Stimulated activated naive B cell treated with anti-CD40 and anti-IgM and Interleukin-4, amounts not matched to agents 10 μg/mL and 1 μg/mL and 100 μg/mL, for 72 hours (primary cell): ENCODE results near the gene ANKMY1.

Experiments used
- ATAC-seq, 2 donors: fragments of 150-1000 bp; cut with Tn5 transposase; replicated peaks; 2 replicates each; pipeline ENCODE4 v1.10.0; 2021; ENCODE audit warnings: moderate library complexity in 1 of 2
- DNase-seq: peaks from one replicate; pipeline ENCODE4 v3.0.0; 2021
- H3K27ac Mint-ChIP-seq: one replicate; pipeline ENCODE4 v1.8.0; 2022; ENCODE audit warnings: mild to moderate bottlenecking, mixed read lengths
- H3K27me3 Mint-ChIP-seq, 2 donors: one replicate each; pipeline ENCODE4 v1.8.0; 2022; ENCODE audit warnings: mixed read lengths in 2 of 2
- H3K36me3 Mint-ChIP-seq, 2 donors: one replicate each; pipeline ENCODE4 v1.8.0; 2022; ENCODE audit warnings: mixed read lengths in 2 of 2, mild to moderate bottlenecking in 1 of 2
- H3K4me1 Mint-ChIP-seq, 2 donors: one replicate each; pipeline ENCODE4 v1.8.0; 2022; ENCODE audit warnings: mixed read lengths in 2 of 2, mild to moderate bottlenecking in 1 of 2
- H3K4me3 Mint-ChIP-seq, 2 donors: one replicate each; pipeline ENCODE4 v1.8.0; 2022; ENCODE audit warnings: mild to moderate bottlenecking in 2 of 2, mixed read lengths in 2 of 2, moderate library complexity in 1 of 2
- H3K9me3 Mint-ChIP-seq, 2 donors: one replicate each; pipeline ENCODE4 v1.8.0; 2022; ENCODE audit warnings: mixed read lengths in 2 of 2, mild to moderate bottlenecking in 1 of 2

Gene ANKMY1

DNA sequence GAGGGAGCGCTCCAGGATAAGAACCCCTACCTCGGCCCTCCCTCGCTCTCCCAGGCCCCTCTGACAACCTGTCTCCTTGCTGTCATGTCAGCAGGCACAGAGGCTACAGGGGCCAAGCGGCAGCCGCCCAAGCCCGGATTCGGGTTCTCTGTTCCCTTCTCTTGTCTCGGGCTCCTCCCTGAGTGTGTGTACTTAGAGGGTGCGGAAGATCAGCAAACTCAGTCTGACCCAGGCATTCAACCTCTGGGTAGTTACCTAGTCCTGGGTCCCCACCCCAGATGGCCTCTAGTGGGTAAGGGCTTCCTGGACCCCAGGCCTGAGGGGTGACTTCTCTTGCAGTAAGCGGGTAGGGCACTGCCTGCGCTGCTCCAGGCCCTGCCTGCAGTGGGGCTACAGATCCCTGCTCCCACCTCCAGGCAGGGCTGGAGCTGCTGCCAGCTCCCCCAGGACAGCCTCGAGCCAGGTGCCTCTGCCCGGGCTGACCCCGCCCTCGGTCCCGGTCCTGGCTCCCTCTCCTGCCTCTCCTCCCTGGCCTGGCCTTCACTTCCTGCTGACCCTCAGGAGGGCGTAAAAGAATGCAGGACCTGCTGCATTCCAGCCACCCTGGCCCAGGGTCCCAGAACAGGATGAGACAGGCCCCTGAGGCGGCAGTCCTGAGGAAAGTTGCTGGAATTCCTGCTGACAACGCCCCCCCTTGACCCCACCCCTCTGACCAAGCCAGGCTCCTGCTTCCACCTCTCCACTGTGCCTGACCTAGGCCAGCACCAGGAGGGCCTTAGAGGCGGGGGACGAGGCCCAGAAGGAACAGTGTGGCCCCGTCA is 100.4 kb downstream of the ANKMY1 start:
- H3K27ac Mint-ChIP-seq: no peak overlapping the region
- DNase-seq: no peak
- no peaks in the 10 kb centered on the region for H3K36me3 Mint-ChIP-seq
- H3K9me3 Mint-ChIP-seq: no peaks in the 10 kb centered on the region
- peaks cover 30 to 38% of the 10 kb centered on the region in 2 donors for H3K27me3 Mint-ChIP-seq
- H3K4me3 Mint-ChIP-seq: no peak overlapping the region
- peaks cover 12 to 20% of the 10 kb centered on the region in 2 donors for H3K4me1 Mint-ChIP-seq
- no peak for ATAC-seq

DNA sequence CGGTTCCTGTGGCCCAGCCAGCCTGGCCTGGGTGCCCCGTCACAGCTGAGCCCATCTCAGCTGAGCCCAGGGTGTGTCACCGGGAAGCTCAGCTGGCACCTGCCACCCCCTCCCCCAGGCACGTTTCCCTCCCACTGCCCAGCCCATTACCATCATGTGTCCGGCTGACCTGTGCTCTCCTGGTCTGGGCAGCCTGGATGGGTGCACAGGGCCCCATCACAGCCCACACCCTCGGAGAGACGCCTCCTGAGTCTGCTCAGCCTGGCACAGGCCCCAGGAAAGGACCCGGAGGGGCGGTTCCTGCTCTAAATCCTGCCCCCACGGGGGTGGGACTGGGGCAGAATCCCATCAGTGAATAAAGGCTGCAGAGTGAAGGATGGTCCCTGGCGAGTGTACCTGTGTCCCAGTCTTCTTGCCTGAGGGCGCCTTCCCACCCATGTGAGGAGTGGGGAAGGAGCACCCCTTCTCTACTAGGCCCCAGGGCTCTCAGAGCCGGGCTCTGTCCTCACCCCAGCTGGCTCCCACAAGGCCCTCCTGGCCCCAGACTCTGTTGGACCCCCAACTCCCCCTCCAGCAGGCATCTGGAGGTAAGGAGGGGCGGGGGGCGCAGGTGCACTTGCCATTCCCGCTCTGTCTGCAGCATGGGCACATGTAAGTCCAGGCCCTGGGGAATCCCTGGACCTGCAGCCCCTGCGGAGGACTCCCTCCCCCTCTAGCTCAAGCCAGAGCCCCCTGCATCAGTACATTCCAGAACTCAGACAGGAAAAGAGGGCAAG is 101.2 kb downstream of the ANKMY1 start:
- no peak for DNase-seq
- ATAC-seq: no peak
- Mint-ChIP-seq H3K4me3 (no peak overlapping the region), H3K27ac (no peak overlapping the region), H3K4me1 (peaks cover 18 to 27% of the 10 kb centered on the region in 2 donors), H3K27me3 (peaks cover 37 to 45% of the 10 kb centered on the region in 2 donors), H3K9me3 (no peaks in the 10 kb centered on the region), H3K36me3 (no peaks in the 10 kb centered on the region)

DNA sequence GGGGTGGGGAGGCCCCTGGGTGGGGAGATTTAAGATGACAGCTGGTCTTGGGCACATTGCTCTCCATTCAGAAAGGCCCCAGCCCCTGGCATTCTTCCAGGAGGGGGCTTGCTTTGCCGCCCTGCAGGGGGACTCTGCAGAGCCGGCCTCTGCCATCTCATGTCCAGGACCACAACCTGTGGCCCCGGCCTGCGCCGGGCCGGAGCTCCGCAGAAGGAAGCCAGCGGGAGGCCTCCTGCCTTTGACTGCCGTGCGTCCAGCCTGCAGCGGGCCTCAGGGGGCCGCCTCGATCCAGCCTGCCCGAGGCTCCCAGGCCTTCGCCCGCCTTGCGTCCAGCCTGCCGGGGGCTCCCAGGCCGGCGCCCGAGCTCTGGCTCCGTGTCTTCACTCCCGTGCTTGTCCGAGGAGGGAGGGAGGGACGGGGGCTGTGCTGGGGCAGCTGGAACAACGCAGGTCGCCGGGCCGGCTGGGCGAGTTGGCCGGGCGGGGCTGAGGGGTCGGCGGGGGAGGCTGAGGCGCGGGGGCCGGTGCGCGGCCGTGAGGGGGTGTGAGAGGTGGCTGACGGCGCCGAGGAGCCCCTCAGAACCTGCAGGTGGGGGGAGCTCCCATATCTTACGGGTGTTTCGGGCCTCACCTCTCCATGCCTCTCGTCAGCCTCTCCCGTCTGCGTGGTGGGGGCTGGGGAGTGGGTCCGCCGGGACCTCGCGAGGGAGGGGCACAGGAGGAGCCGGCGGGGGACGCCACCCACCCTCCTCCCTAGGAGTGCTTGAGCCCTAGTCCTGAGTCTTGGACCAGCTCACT is 101.9 kb downstream of the ANKMY1 start:
- no peak overlapping the region for H3K4me3 Mint-ChIP-seq
- ATAC-seq (no peak), DNase-seq (no peak)
- peaks cover 18 to 29% of the 10 kb centered on the region in 2 donors for H3K4me1 Mint-ChIP-seq
- no peaks in the 10 kb centered on the region for H3K9me3 Mint-ChIP-seq
- H3K36me3 Mint-ChIP-seq: no peaks in the 10 kb centered on the region
- H3K27ac Mint-ChIP-seq: no peak overlapping the region
- H3K27me3 Mint-ChIP-seq: peaks cover 45 to 53% of the 10 kb centered on the region in 2 donors

DNA sequence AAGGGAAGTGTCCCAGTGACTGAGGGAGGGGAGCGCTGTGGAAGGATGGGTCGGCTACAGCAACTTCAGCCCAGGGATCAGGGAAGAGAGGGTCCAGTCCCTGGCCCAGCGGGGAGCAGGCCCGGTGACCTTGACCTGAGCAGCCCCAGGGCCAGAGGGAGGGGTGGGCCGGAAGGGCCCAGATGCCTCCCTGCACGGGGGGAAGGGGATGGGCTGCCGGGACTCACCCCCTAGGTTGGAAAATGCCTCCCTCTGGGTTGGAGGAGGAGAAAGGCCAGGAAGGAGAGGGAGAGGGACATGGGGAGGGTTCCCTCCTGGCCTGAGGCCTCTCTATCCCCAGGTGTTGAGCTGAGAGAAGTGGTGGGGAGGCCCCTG is 102.5 kb downstream of the ANKMY1 start:
- Mint-ChIP-seq H3K9me3 (no peaks in the 10 kb centered on the region), H3K27me3 (peaks cover 51 to 59% of the 10 kb centered on the region in 2 donors), H3K27ac (no peak overlapping the region), H3K4me3 (no peak overlapping the region), H3K36me3 (peaks cover 0 to 3% of the 10 kb centered on the region in 2 donors), H3K4me1 (peaks cover 23 to 34% of the 10 kb centered on the region in 2 donors)
- no peak for DNase-seq
- no peak for ATAC-seq

DNA sequence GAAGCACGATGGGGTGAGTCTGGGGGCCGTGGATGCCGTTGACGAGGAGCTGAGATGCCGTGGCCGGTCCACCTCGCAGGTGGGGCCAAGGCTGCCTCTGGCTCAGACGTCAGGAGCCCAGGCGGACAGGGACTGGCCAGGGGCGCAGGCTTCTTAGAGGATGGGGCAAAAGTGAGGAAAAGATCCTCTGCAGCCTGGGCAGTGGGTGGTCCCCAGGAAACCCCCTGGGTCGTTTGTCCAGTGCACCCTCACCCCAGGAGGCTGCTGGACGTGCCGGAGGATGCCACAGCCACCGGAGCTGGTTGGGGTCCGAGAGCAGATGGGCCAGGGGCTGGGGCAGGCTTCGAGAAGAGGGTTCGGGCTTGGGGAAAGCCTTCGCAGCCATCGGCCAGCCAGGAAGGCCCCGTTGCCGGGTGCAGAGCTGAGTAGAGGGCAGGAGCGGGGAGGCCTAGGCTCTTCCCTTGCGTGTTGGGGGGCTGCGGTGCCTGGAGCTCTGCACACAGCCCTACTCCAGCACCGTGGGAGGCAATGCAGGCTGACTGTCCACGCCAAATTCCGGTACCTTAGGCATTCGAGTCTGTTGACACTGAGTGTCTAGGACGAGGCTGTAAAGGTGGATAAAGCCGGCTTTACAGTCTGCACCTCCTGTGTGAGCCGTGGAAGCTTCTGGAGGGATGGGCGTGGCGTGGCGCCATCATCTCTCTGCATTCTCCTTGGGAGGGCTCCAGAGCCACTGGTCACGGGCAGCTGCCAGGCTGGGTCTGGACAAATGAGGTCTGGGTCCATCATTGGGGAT is 103.5 kb downstream of the ANKMY1 start:
- ATAC-seq (no peak), DNase-seq (no peak)
- Mint-ChIP-seq H3K27me3 (peaks cover 59 to 69% of the 10 kb centered on the region in 2 donors), H3K36me3 (peaks cover 0 to 3% of the 10 kb centered on the region in 2 donors), H3K27ac (peak overlapping the region; percentile 51), H3K4me1 (peaks cover 27 to 41% of the 10 kb centered on the region in 2 donors), H3K4me3 (peak overlapping the region; percentile 69 to 77), H3K9me3 (no peaks in the 10 kb centered on the region)

DNA sequence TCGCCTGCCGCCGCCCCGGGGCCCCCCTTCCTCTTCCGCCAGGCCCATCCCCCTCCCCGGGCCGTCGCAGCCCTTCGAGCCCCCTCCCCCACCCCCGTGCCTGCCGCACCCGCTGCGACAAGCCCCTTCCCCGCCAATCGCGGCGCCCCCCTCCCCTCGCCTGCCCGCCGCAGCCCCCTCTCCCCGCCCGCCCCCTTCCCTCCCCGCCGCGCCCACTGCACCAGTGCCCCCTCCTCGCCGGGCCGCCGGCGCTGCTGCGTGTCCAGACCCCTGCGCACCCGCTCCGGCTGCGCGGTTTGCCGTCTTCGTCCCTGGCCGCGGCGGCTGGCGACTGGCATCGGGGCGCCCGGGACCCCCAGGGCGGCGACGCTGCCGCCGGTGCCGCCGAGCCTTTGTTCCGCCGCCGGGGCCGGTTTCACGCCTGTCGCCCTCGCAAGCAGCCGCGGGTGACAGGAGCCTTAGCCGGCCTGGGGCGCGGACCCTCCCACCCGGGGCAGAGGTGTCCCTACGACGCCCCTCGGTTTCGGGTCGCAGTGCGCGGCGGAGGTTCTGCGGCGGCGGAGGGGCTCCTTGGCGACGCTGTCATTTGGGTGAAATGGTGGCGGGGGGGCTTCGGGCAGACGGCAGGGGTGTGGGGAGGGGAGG is 104.2 kb downstream of the ANKMY1 start:
- Mint-ChIP-seq H3K27ac (no peak overlapping the region), H3K27me3 (peaks cover 65 to 75% of the 10 kb centered on the region in 2 donors), H3K9me3 (no peaks in the 10 kb centered on the region), H3K4me1 (peaks cover 27 to 41% of the 10 kb centered on the region in 2 donors), H3K4me3 (peak overlapping the region; percentile 69 to 77), H3K36me3 (peaks cover 0 to 3% of the 10 kb centered on the region in 2 donors)
- DNase-seq: no peak
- ATAC-seq: no peak

DNA sequence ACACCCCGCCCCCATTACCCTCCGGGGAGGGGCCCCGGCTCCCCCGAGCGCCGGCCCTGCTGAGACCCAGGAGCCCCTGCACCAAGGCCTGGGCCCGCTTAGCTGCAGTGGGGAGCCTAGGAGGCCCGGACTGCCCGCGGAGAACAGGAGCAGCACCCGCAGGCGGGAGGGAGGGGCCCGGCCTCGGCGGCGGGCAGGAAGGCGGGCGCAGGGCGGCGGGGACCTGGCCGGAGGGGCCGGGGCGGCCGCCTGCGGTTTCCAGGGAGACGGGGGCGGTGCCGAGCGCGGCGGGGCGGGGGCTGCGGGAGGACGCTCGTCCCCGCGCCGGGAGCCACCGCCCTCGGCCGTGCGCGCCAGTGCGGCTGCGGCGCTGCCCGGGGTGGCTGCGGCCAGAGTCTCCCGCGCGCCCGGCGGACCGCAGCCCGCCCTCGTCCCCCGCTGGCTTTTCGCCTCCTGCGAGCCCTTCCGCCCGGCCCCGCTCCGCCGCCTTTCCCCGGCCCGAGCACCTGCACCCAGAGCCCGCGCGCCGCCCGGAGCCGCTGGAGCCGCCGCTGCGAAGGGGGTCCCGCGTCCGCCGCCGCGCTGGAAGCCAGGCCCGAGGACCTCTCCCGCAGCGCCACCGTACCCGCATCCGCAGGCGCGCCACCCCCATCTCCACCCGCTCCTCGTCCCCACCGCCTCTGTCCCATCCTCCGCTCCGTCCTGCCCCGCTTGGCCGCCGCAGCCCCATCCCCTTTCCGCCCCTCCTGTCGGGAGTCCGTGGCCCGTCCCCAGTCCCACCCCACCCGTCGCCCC is 105.1 kb downstream of the ANKMY1 start:
- ATAC-seq: peak; percentile 28
- Mint-ChIP-seq H3K36me3 (peaks cover 0 to 3% of the 10 kb centered on the region in 2 donors), H3K4me1 (peaks cover 27 to 41% of the 10 kb centered on the region in 2 donors), H3K4me3 (peak overlapping the region; percentile 73 to 74), H3K27ac (no peak overlapping the region), H3K9me3 (no peaks in the 10 kb centered on the region), H3K27me3 (peaks cover 67 to 82% of the 10 kb centered on the region in 2 donors)
- DNase-seq: no peak

DNA sequence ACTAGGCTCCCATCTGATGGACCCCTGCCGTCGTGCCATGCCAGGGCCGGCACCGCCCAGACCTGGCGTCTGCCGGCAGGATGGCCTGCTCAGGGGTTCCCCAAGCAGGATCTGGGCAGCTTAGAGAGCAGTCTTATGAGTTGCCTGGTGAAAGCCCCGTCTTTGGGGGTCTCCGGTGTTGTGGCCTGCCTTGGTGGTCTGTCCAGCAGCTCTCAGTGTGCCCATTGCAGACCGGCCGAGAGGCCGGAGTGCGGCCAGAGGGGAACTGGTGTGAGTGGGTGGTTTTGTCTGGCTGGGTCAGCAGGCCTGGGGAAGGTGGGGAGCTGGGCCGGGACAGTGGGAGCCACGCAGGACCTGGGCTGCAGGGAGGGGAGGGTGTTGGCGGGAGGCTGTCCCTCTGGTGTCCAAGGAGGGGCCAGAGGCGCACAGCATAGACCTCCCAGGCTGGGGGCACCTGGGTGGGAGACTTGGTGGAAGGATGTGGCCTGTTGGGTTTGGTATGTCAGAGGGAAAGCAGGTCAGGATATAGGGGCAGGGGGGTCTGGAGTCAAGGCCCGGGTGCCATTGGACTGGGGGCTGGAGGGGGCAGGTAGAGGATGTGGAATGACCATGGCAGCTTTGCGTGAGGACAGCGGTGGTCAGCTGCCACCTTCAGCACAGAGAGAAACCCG is 105.9 kb downstream of the ANKMY1 start:
- no peak for DNase-seq
- Mint-ChIP-seq H3K4me1 (peaks cover 27 to 41% of the 10 kb centered on the region in 2 donors), H3K4me3 (peak overlapping the region; percentile 73 to 74), H3K27me3 (peaks cover 64 to 83% of the 10 kb centered on the region in 2 donors), H3K27ac (peak overlapping the region; percentile 47), H3K36me3 (peaks cover 0 to 3% of the 10 kb centered on the region in 2 donors), H3K9me3 (no peaks in the 10 kb centered on the region)
- ATAC-seq: no peak

DNA sequence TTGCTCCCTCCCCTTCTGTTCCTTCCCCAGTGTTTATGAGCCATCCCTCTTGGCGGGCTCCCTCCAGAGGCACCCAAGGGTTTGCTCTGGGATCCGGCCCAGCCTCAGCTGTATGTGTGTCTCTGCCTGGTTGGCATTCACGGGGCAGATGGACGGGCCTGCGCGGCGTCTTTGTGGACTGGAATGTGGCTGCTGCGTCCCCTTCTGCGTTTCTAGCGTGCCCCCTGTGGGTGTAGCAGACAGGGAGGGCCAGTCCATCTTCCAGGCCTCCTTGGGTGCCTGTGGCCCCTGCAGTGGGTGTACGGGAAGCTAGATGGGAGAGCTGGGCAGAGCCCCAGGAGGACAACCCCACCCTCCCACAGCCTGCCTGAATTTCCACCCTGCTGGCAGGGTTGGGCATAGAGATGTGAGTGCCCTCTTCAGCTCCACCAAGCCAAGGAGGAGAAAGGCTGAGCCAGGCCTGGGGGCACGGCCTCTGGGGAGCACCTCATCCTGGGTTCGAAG is 106.6 kb downstream of the ANKMY1 start:
- peaks cover 27 to 41% of the 10 kb centered on the region in 2 donors for H3K4me1 Mint-ChIP-seq
- H3K36me3 Mint-ChIP-seq: peaks cover 0 to 3% of the 10 kb centered on the region in 2 donors
- no peak overlapping the region for H3K27ac Mint-ChIP-seq
- ATAC-seq: no peak
- DNase-seq: no peak
- peaks cover 62 to 82% of the 10 kb centered on the region in 2 donors for H3K27me3 Mint-ChIP-seq
- H3K9me3 Mint-ChIP-seq: no peaks in the 10 kb centered on the region
- H3K4me3 Mint-ChIP-seq: no peak overlapping the region

DNA sequence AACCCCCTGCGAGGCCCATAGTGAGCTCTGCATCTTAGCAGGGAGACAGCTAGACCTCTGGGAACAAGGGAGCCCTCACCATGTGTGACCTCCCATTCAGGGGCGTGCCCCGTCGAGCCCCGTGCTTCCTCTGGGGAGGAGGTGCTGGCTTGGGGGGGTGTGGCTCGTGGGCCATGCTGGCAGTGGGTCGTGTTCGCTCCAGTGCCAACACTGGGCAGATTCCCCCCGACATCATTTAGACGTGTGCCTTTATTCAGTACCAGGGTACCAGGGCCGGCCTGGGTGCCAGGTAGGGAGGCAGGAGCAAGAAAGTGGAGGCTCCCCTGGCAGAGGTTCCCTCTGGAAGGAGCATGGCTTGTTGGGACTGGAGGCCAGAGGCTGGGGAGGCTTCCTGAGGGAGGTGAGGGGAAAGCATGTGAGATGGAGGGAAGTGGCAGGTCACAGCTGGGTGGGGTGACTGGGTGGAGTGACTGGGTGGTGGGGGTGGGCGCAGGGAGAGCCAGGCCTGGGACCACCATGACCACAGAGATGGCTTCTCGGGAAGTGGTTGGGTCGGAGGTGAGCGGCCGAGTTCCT is 107.2 kb downstream of the ANKMY1 start:
- H3K27me3 Mint-ChIP-seq: peaks cover 62 to 79% of the 10 kb centered on the region in 2 donors
- peaks cover 27 to 40% of the 10 kb centered on the region in 2 donors for H3K4me1 Mint-ChIP-seq
- H3K9me3 Mint-ChIP-seq: no peaks in the 10 kb centered on the region
- ATAC-seq (no peak), DNase-seq (no peak)
- peak overlapping the region in 1 of 2 donors; percentile 34 for H3K4me3 Mint-ChIP-seq
- H3K36me3 Mint-ChIP-seq: peaks cover 0 to 3% of the 10 kb centered on the region in 2 donors
- no peak overlapping the region for H3K27ac Mint-ChIP-seq

DNA sequence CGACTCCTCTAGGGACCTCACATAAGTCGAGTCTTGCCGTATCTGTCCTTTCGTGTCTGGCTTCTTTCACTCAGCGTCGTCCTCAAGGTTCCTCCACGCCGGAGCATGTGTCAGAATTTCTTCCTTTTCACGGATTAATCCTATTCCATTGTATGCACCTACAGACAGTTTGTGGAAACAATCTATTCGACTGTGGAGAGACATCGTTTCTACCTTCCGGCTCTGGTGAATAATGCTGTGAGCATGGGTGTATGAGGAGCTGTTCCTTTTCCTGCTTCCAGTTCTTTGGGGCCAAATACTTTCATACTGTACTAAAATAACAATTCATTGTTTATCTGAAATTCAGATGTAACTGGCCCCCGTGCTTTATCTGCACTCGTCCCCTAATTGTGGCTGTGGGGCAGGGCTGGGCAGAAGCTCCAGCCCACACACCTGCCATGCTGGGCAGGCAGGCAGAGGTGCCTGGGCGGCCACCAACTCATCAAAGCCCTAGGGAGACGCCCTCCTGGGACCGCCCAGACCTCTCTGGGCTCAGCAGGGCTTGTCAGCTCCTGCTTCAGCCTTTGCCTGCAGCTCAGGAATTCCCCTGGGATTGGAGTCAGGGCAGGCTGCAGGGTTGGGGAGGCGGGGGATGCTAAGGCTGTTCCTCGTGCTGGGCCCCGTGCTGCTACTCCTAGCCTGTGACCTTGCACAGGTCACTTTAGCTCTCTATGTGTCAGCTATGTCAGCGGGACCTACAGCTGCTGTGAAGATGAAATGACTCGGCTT is 107.8 kb downstream of the ANKMY1 start:
- Mint-ChIP-seq H3K27ac (peak overlapping the region; percentile 14), H3K9me3 (no peaks in the 10 kb centered on the region), H3K4me1 (peaks cover 26 to 34% of the 10 kb centered on the region in 2 donors), H3K4me3 (no peak overlapping the region), H3K27me3 (peaks cover 63 to 75% of the 10 kb centered on the region in 2 donors), H3K36me3 (peaks cover 0 to 3% of the 10 kb centered on the region in 2 donors)
- DNase-seq: no peak
- peak; percentile 38 to 59 for ATAC-seq
